Measurements from ENCODE around the gene SCLT1.

GRCh38 chr4:128859887-128860677 is 233.3 kb downstream of the SCLT1 start:
- TF ChIP-seq CTCF (CRISPR knock-in tag; IDR thresholded peaks at IDR 0.05) (no peak), NFE2 (CRISPR knock-in tag; IDR thresholded peaks at IDR 0.05) (no peak), POLR2AphosphoS5 (IDR thresholded peaks at IDR 0.05; ENCODE audit: low read depth, low read length) (no peak)

All from HepG2 (cell line).